GM12878 (cell line): Measurements from ENCODE around the gene ICAM4. TPM values are rescaled to one million over a fixed set of nuclear protein-coding genes. Genes with fewer than 3 reads are reported as not detected.
A peak's percentile ranks its signal among the peaks of the same experiment; 100 is the strongest.

Experiments
- ATAC-seq: fragments of 200-7000 bp; cut with Tn5 transposase; 3 replicates; pipeline ENCODE4 v1.9.1; 2020; ENCODE audit warnings: mild to moderate bottlenecking, moderate library complexity
- BruUV-seq: library from RNA; stranded (reverse); fragments of 400-500 nt; replicated peaks from 2 replicates; lab custom pipeline; 2021; lab: Mats Ljungman, UMichigan
- CTCF ChIA-PET: fragments of 300-600 bp; sonication (Branson Sonifier 250); formaldehyde crosslinking; extraction: SDS; loops from one replicate; lab custom pipeline; 2021; ENCODE audit warnings: inconsistent platforms; lab: Yijun Ruan, JAX
- POLR2A ChIA-PET: fragments of 350-600 bp; formaldehyde crosslinking; extraction: SDS; loops from one replicate; lab custom pipeline; 2021; ENCODE audit warnings: inconsistent platforms; lab: Charles Lee
- RAD21 ChIA-PET: fragments of 300-600 bp; sonication (Branson Sonifier 250); formaldehyde crosslinking; loops from one replicate; lab custom pipeline; 2023; ENCODE audit warnings: antibody characterized with exemption; ENCODE audit not compliant: unreplicated experiment; lab: Charles Lee
- SMC1A ChIA-PET: fragments of 300-600 bp; sonication (Branson Sonifier 250); formaldehyde crosslinking; loops from one replicate; lab custom pipeline; 2023; ENCODE audit not compliant: unreplicated experiment, uncharacterized antibody; lab: Charles Lee
- DNase-seq: peaks from one replicate; pipeline ENCODE4 v3.0.0-alpha.2; 2011; ENCODE audit warnings: low read depth, low spot score
- FAIRE-seq: peaks from 3 replicates; lab custom pipeline; 2011; peaks lifted over from hg19 to GRCh38; lab: Jason Lieb, UNC
- H2AFZ ChIP-seq: 2 replicates; pipeline ENCODE4 v1.6.0; 2011; ENCODE audit warnings: low read depth, low read length, control low read depth; ENCODE audit not compliant: control insufficient read depth
- H3K27ac ChIP-seq: 2 replicates; pipeline ENCODE4 v1.5.1; 2011; ENCODE audit warnings: control low read depth; ENCODE audit not compliant: control insufficient read depth, insufficient read depth
- H3K27me3 ChIP-seq, 2 experiments: replicated peaks in 1 of 2; 2 replicates each; pipeline versions ENCODE4 v1.6.0 to v1.6.1; 2011; ENCODE audit warnings: low read length in 1 of 2; ENCODE audit not compliant: control insufficient read depth in 2 of 2, insufficient read depth in 2 of 2
- H3K36me3 ChIP-seq, 2 experiments: 2 replicates each; pipeline ENCODE4 v1.5.1; 2011; ENCODE audit warnings: low read length in 1 of 2; ENCODE audit not compliant: control insufficient read depth in 2 of 2, insufficient read depth in 2 of 2
- H3K4me1 ChIP-seq: 2 replicates; pipeline ENCODE4 v1.6.1; 2011; ENCODE audit warnings: mild to moderate bottlenecking, low read length, moderate library complexity, mixed read lengths; ENCODE audit not compliant: control insufficient read depth, insufficient read depth
- H3K4me2 ChIP-seq: 2 replicates; pipeline ENCODE4 v1.6.0; 2011; ENCODE audit warnings: control low read depth; ENCODE audit not compliant: control insufficient read depth, insufficient read depth
- H3K4me3 ChIP-seq: fragments of 200-600 bp; sonication (generic); 2 replicates; pipeline ENCODE4 v1.5.1; 2016
- H3K79me2 ChIP-seq: 2 replicates; pipeline ENCODE4 v1.6.0; 2011; ENCODE audit warnings: low read length; ENCODE audit not compliant: control insufficient read depth, insufficient read depth
- H3K9ac ChIP-seq: 2 replicates; pipeline ENCODE4 v1.8.0; 2011; ENCODE audit warnings: low read length, control low read depth, mixed read lengths; ENCODE audit not compliant: control insufficient read depth, insufficient read depth
- H3K9me3 ChIP-seq: replicated peaks from 3 replicates; pipeline ENCODE4 v1.5.1; 2011; ENCODE audit warnings: mild to moderate bottlenecking, low read length; ENCODE audit not compliant: control insufficient read depth, insufficient read depth
- H4K20me1 ChIP-seq: 2 replicates; pipeline ENCODE4 v1.6.0; 2011; ENCODE audit not compliant: control insufficient read depth, insufficient read depth
- EED ChIP-seq: sonication (generic); IDR thresholded peaks from 2 replicates; pipeline ENCODE4 v1.6.1; 2016; ENCODE audit warnings: antibody characterized with exemption, low read depth
- GATAD2B ChIP-seq: fragments of 450-650 bp; conservative IDR thresholded peaks from 2 replicates; pipeline ENCODE4 v1.6.1; 2017; ENCODE audit warnings: low read depth, mild to moderate bottlenecking, moderate library complexity
- ZNF687 ChIP-seq: fragments of 450-650 bp; IDR thresholded peaks from 2 replicates; pipeline ENCODE4 v1.6.1; 2017; ENCODE audit warnings: mild to moderate bottlenecking, moderate library complexity
- WGBS: methylation state at CpG from one replicate; pipeline ENCODE4 v1.1.6; 2016; ENCODE audit warnings: low lambda C conversion rate; ENCODE audit not compliant: insufficient replicate concordance, insufficient coverage; ENCODE audit errors: missing lambda C conversion rate; 5-methylcytosine and 5-hydroxymethylcytosine counted together
- in situ Hi-C: fragments of 300-500 bp; cut with MboI; formaldehyde crosslinking; loops from 9 replicates; pipeline ENCODE4 v1.14.3; 2018; ENCODE audit warnings: mixed read lengths
- intact Hi-C: fragments of 100-400 bp; cut with micrococcal nuclease; formaldehyde crosslinking; loops from one replicate; pipeline ENCODE4 v1.14.2; 2022; ENCODE audit not compliant: unreplicated experiment
- polyA plus RNA-seq, 11 experiments: library from polyadenylated mRNA; depleted of rRNA in 4 of 11; unstranded in 6 of 11; stranded (reverse) in 5 of 11; fragments of >200 nt; fragmentation: Nextera tagmentation in 4 of 11; fragmentation: Illumina TruSeq in 1 of 11; extraction: Ambion mirVana in 4 of 11; extraction: Trizol in 1 of 11; gene quantifications; 1 replicate in 1 of 11; 2 replicates in 10 of 11; pipeline versions ENCODE4 v1.2.1 to v1.2.3, GENCODE V29; 2011 to 2016; ENCODE audit warnings: inconsistent platforms in 2 of 11, missing spikeins in 2 of 11, low read depth in 1 of 11
- total RNA-seq, 4 experiments: library from RNA; depleted of rRNA in 3 of 4; stranded (reverse); fragments of >200 nt in 3 of 4; fragmentation: Illumina TruSeq in 1 of 4; extraction: Trizol in 1 of 4; gene quantifications; 2 replicates each; pipeline versions ENCODE4 v1.2.1 to v1.2.3, GENCODE V29; 2013 to 2021

ICAM4 gene
- total and polyA plus RNA-seq, 10 of the 15 experiments (the other 5 are each of a cell fraction or from before 2014, with no cell fraction given) = 0.31 to 5.1 (median 1.7) TPM

GRCh38 chr19:10295847-10296591 lies 9.3 kb downstream of the ICAM4 start:
- CTCF ChIA-PET = interaction anchor here (0.8 to 1.1 kb wide), 2 partner anchors 27 to 366 kb away, joined by 3 to 4 read pairs; no protein-coding TSS in a partner anchor
- no peaks in the 10 kb centered on the region; the same call in 2 of the 3 replicates for H3K9me3 ChIP-seq
- no peak overlapping the region for H3K27ac ChIP-seq
- DNase-seq = no peak
- RAD21 ChIA-PET = no interaction called here
- peaks cover 2 to 10% of the 10 kb centered on the region in 2 experiments; a peak in 3 of 4 replicates for H3K27me3 ChIP-seq
- FAIRE-seq = no peak
- no peaks in the 10 kb centered on the region for H4K20me1 ChIP-seq
- intact Hi-C loops = no loop called here
- no peaks in the 10 kb centered on the region; a peak in 1 of 4 replicates for H3K36me3 ChIP-seq
- in situ Hi-C loops = no loop called here
- WGBS = 48% methylated on average over 31 of the region's 58 CpGs
- no peak for ATAC-seq
- peak overlapping the region; percentile 76 for H2AFZ ChIP-seq
- TF ChIP-seq ZNF687 = 0 out of 2 replicates have a peak, but pooled peaks have one; percentile 26
- 0 out of 2 replicates have a peak, but pooled peaks have one; percentile 3 for TF ChIP-seq EED
- no peak for TF ChIP-seq GATAD2B
- H3K9ac ChIP-seq = peak overlapping the region; percentile 30; the same call in 1 of the 2 replicates
- no peaks in the 10 kb centered on the region for H3K79me2 ChIP-seq
- peak overlapping the region; percentile 76 for H3K4me2 ChIP-seq
- peaks cover 25% of the 10 kb centered on the region for H3K4me1 ChIP-seq
- H3K4me3 ChIP-seq = peak overlapping the region; percentile 52; the same call in 1 of the 2 replicates
- SMC1A ChIA-PET = no interaction called here
- POLR2A ChIA-PET = interaction anchor here (0.6 to 1.6 kb wide), 4 partner anchors 16 to 208 kb away, joined by 3 to 4 read pairs (median 4); partner anchors contain the start of gene ICAM1
- BruUV-seq = no TSS peak
